Hypothalamus (tissue), 51 donors: Measurements from ENCODE around the gene RHOBTB3.
"Not testable (repeated sequence)": the region's sequence is repeated elsewhere in the genome, so short reads cannot be mapped to it uniquely, and the experiment has no call there.

Experiments used
- DNase-seq, 51 donors: peaks; one replicate each; lab custom pipeline; 2025; lab: John Stamatoyannopoulos, UW

The RHOBTB3 gene

DNA sequence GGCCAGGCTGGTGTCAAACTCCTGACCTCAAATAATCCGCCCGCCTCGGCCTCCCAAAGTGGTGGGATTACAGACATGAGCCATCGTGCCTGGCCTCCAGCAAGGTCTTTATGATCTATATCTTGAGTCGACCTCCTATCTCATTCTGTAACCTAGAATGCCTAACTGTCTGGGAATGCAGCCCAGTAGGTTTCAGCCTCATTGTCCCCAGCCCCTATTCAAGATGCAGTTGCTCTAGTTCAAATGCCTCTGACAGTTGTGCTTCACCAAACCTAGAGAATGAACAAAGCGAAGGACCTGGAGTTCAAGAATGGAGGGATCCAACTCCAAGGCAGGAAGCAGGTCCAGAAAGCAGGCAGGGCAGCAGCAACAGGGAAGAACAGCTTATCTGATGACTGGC, 60.6 kb downstream of the RHOBTB3 start:
- DNase-seq, result no peak

DNA sequence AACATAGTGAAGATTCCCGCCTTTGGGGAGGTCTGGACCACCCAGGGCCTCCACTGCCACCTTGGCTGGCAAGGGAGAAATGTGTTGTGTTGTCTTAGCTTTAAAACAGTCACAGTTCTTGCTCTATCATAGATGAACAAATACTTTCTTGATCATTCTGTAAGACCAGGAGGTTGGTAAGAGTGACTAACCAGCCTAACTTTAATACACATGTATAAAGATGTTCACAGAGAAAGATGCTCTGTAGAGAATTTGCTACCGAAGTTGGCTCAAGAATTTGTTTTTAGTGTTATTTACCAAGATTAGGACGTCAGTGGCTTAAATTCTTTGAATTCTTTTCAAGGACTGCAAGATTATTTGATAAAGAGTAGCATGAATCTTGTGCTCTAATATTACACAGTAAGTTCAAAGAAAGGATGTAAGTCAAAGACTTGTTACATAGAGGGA, 63.0 kb downstream of the RHOBTB3 start:
- no peak for DNase-seq

DNA sequence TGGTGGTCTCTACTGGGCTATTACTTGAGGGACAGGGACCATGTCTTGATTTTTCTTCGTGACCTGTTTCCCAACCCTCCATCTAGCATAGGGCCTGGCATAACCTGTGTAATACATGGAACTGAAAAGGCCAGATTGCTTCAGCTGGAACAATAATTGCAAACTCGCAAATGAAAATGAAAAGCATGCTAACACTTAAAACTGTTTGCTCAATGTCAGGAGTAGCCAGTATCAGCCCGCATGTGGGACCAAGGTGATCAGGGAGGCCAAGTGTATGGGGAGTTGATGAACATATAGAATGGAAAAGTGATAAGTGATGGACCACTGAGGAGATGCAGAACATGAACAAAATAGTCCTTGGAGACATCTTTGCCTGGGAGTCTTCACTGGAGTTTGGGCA, 66.2 kb downstream of the RHOBTB3 start:
- DNase-seq, result no peak

DNA sequence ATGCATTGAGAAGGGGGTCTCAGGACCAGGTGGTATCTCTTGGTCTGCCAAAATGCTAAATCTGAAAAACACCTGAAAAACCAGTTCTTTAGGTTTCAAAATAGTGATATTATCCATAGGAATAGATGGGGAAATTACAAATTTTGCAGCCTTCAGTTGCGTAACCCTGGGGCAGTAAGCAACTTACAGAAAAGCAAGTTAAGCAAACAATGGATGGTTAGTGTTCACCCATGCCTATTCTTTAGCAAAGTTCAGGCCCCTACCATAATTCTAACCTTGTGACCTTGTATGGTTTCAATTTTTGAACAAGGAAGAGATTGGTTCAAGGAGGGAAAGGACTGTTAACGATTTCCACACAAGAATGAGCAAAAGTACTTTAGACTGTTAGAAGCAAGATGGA, 66.9 kb downstream of the RHOBTB3 start:
- DNase-seq, result no peak

DNA sequence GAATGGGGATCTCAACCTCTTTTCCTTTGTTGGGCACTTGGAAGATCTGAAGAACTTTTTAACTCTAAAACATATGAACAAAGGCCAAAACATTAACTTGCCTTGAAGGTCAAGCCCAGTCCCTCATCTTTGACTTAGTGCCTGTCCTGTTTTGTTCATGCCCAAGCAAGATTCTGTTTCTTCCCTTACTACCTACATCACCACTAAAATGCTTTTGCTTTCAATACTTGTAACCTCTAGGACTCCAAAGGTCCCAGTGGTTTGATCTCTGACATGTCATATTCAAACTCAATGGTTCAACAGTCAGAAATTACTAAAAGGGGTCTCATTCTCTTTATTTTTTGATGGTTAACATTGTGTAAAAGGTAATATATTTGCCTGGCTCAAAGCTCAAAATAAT, 67.4 kb downstream of the RHOBTB3 start:
- no peak for DNase-seq

DNA sequence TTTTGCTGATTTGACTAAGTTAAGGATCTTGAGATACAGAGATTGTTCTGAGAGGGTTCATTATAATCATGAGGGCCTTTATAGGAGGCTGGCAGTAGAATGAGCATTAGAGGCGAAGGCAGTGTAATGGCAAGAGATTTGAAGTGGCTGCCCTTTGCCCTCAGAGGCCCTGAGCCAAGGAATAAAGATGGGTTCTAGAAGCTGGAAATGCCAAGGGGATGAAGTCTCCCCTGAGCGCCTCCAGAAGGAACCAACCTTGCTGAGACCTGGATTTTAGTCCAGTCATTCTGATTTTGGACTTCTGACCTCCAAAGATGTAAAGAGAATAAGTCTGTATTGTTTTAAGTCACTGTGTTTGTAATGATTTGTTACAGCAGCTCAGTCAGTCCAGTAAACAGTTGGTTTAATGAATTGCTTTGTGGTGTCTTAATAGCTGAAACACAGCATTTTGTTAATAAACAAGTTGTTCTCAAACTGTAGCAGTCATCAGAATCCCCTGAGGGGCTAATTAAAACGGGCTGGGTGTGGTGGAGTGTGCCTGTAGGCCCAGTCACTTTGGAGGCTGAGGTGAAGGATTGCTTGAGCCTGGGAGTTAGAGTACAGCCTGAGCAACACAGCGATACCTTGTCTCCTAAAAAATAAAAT, 68.2 kb downstream of the RHOBTB3 start:
- DNase-seq, result no peak

DNA sequence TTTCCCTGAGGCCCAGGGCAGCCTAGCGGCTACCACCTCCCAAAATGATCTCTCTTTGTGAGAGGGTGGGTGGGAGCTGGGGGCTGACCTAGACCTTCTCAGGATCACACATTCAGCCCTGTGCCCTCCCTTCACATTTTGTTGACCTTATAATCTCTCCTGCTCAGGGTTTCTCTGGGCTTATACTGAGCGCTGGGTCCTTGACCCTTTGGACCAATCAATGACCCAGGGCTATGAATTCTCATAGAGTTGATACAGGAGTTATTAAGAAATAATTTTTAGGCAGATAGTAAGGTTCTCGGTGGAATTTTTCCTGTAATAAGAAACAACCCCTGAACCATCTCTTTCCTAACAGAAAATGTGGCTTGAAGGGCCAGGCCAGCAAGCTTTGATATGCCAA, 69.4 kb downstream of the RHOBTB3 start:
- no peak for DNase-seq

DNA sequence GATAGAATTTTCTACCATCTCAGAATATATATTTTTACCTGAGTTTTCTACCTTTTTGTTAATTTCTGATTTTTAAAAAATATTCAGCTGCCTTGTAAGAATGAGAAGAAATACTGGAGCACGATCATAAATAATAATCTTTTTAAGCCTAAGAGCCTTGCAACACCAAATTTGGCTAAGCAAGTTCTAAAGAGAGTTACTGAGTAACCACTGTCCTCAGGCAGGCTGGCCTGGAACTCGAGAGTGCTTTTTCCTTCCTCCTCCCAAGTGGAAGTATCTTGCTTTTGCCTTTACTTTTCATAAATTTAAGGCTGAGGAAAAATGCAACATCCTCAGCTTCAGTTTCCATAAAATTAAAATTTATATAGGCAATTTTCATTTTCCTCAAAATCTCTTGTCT, 70.4 kb downstream of the RHOBTB3 start:
- no peak for DNase-seq

DNA sequence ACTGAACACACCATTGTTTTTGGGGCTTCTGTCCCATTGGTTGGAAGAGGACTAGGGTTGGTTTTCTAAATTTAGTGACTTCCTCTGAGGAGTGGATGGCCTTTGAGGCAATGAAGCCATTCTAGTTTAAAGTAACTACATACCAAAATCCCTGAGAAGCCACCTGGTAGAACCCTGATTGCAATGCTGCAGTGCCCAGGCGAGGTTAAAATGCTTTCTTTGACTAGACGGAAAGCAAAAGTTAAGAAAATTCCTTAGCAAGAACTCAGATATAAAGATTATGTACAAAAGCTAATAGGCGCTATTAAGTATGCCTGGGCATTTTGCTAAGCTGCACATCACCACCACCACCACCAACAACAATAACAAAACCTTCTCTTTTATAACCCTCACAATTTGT, 70.8 kb downstream of the RHOBTB3 start:
- no peak for DNase-seq

DNA sequence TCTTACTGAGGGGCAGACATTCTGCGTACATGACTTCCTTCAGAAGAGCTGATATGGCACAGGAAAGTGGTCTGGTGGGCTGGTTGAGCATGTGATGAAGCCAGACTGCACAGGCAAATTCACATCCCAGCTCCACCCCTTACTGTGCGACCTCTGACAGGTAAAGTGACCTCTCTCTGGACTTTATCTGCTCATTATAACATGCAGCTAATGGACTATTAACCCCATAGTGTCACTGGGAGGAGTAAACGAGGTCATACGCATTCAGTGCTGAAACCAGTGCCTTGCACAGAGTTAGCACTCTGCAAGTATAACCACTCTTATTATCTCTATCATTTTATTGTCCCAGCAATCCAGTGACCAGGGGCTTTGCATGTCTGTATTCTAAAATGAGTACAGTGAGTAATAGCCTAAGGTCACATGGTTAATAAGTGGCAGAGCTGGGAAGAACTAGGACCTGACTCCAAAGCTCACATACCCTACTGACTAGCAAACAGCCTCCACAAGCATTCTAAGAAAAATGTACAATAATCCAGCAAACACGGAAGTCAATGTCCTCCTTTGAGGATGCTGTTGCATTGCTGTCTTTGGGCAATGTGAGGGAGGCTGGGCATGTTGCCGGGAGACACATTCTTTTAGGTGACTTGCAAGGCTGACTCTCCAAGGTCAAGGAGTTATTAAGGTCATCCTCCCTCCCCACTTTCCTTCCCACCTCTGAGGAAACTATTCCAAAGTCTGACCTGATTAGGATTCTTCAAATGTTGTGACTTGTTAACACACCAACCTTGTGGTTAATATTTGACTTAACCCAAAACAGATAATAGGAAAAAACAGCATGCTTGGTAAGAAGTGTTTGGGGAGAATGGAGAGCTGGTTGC, 72.4 kb downstream of the RHOBTB3 start:
- DNase-seq, result no peak

DNA sequence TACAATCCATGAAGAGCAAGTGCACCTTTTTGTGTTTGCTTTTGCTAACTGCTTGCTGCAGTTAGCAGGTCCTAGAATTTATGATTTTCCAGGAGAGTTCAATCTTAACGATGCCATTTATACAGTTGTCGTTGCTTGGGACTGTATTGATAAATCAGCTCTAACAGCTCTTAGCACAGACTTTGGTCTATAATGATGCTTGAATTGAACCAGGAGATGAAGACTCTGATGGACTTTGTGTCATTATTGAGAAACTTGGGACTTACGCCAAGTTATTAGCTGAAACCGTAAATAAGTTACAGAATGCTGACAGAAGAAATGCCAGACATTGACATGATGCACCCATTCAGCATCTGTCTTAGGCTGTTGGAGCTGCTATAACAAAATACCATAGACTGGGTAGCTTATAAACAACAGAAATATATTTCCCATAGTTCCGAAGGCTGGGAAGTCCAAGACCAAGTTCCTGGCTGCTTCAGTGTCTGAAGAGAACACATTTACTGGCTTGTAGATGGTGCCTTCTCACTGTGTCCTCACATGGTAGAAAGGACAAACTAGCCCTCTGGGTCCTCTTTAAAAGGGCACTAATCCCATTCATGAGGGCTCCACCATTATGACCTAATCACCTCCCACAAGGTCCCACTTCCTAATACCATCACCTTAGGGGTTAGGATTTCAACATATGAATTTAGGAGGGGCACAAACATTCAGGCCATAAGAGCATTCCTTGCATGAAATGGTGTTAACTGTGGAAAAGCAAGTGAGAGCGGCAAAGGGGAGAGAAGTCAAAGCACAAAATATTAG, 73.8 kb downstream of the RHOBTB3 start:
- DNase-seq, result no peak

DNA sequence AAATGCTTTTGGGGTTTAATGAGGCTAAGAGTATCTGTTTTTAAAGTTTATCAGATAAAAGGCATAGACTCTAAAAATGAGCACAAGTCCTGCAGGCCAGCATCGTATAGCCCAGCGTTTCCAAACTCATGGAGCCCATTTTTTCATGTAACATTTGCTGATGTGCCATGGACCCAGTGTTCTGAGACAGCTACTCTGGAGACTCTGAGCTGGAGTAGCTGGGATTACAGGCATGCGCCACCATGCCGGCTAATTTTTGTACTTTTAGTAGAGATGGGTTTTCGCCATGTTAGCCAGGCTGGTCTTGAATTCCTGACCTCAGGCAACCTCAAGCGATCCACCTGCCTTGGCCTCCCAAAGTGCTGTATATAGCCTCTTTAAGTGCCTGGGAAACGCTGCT, 75.6 kb downstream of the RHOBTB3 start:
- no peak for DNase-seq

DNA sequence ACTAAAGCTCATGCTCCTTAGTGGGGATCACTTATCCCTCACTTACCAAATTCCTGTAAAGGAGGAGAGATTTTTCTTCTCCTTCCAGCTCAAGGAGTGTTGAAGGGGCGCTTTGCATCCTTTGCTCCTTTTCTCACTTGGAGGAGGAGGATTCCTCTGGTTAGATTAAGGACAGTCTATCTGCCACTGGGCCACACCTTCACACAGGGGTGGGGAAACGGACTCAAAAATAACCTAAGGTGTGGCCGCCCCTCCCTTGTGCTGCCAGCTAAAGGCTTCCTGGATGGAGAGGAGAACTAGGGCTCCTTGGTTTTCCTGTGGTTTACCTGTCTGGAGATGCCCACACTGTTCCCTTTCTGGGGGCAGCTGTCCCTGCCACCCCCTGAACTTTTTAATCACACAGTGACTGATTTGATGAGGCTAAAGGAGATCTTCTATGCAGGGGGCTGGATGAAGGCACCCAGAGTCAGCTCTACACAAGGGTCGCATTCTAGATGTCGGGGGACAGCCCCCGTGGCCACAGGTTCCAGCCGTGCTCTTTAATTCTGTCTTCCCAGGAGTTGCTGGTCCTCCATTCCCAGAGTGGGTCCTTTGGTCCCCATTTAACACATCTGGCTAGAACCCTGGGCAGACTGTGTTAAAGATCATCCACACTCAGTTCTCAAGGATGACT, 77.0 kb downstream of the RHOBTB3 start:
- no peak for DNase-seq

DNA sequence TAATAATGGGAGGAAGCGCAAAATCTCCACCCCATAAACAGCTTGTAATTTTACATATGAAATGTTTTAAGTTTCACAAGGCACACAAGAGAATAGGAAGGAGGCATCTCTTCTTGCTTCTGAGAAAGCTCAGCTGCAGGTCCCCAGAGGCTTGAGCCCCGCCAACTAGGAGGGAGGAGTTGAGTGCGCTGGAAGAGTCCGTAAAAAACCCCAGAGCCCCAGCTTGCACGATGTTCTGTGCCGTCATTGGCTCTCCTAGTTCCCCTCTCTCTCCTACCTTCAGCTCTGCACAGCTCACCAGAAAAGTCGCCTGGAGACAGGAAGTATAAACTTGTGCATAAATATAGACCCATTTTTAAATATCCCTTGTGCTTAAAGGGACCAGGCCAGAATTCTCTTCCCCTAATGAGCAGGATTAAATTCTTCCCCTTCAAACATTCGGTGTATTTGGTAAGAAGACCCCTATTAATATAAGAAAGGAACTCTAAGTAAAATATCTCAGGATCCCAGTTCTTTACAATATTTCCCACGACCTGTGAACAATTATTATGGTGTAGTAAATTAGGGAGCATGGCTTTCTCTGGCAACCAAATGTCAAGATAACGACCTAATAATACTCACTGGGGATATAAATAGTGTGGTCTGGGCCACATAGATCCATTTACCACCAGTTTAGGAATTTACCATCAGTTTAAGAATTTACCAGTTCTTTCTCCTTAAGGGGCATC, 77.7 kb downstream of the RHOBTB3 start:
- peak in 18 of 51 donors; percentile 7 to 50 (median 20) for DNase-seq

DNA sequence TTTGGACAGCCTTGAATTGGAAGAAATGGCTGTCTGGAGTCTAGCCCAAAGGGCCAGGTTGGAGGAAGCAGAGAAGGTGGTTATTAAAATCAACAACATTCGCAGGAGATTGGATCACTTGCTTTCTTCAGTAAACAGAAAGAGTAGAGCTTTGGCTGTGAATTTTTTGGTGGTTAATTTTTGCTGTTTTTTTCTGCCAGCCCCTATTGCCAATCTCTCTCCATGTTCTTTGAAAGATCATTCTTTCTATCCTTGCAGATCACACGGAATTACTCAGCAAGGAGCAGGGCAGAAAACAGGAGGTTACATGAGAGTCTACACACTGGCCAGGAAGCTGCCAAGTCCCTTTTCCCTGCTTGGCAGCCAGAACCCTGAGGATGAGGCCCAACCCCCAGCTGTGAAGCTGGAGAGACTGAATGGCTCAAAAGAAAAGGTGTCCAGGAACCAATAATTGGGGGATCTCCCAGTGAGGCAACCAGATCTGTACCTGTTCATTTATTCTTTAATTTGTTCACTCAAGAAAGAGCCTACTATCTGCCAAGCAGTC, 78.4 kb downstream of the RHOBTB3 start:
- DNase-seq, result peak in 12 of 51 donors; percentile 5 to 45 (median 16)

DNA sequence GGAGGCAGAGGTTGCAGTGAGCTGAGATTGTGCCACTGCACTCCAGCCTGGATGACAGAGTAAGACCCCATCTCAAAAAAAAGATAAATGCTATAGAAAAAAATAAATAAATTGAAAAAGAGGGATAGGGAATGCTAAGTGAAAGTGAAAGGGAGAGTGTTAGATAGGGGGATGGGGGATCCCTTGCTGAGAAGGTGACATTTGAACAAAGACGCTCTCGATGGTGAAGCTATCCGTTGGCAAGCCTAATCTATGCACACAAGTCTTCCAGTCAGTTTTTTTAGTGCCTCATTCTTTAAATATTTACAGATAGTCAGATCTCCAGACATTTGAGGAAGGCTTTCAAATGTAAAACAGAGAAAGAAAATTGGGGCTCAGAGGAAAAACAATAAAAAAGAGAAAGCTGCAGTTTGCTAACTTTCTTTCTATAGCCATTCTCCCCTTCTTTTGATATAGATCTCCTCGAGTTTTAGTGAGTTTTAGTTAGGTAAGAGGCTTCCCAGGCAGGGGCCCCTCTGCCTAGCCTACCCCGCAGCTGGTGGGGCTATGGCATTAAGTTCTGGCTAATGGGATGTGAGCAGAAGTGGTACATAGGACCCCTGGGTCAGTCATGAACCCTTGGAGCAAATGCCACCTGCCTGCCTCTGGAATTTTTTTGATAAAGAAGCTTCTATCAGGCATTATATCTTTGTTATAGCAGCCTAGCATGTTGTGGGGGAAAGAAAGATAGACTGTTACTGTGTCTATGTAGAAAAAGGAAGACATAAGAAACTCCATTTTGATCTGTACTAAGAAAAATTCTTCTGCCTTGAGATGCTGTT, 79.4 kb downstream of the RHOBTB3 start:
- DNase-seq, result no peak

DNA sequence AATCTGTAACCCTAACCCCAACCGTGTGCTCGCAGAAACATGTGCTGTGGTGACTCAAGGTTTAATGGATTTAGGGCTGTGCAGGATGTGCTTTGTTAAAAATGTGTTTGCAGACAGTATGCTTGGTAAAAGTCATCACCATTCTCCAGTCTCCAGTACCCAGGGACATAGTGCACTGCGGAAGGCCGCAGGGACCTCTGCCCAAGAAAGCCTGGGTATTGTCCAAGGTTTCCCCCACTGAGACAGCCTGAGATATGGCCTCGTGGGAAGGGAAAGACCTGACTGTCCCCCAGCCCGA, 79.9 kb downstream of the RHOBTB3 start:
- DNase-seq, result not testable (repeated sequence)

DNA sequence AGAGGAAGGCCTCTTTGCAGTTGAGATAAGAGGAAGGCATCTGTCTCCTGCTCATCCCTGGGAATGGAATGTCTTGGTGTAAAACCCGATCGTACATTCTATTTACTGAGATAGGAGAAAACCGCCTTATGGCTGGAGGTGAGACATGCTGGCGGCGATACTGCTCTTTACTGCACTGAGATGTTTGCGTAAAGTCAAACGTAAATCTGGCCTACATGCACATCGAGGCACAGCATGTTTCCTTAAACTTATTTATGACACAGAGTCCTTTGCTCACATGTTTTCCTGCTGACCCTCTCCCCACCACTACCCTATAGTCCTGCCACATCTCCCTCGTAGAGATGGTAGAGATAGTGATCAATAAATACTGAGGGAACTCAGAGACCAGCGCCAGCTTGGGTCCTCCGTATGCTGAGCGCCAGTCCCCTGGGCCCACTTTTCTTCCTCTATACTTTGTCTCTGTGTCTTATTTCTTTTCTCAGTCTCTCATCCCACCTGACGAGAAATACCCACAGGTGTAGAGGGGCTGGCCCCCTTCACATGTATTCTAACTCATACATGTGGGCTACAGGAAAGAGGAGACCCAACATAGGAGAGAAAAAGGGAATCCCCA, 80.4 kb downstream of the RHOBTB3 start:
- not testable (repeated sequence) for DNase-seq

DNA sequence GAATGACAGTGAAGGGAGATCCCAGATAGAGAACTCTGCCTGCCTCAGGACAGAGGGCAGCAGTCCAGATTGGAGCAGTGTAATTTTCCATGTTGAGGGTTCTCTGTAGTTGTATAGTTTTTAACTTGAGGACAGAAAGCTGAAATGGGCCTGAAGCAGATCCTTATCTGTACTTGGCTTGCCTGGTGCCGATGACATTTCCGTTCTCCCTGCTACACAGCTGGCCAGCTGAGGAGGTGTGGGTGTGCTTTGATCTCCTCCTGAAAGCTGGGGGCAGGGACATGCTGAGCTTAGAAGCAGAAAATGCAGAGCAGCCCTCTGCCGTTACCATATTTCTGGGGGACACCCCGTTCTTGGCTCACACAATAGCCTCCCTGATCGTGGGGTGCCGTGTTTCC, 80.9 kb downstream of the RHOBTB3 start:
- no peak for DNase-seq
